HCT116 (cell line): ENCODE results near the gene VARS1. TPM values are rescaled to one million over a fixed set of nuclear protein-coding genes. Genes with fewer than 3 reads are reported as not detected.
A peak's percentile ranks its signal among the peaks of the same experiment; 100 is the strongest.

Experiments used
- ATAC-seq: fragments of 200-7000 bp; cut with Tn5 transposase; 2 replicates; pipeline ENCODE4 v1.9.1; 2020; ENCODE audit warnings: mild to moderate bottlenecking, moderate library complexity
- BruUV-seq: library from RNA; stranded (reverse); fragments of 400-500 nt; replicated peaks from 2 replicates; lab custom pipeline; 2021; lab: Mats Ljungman, UMichigan
- CTCF ChIA-PET: fragments of 300-600 bp; sonication (Branson Sonifier 250); formaldehyde crosslinking; loops from one replicate; lab custom pipeline; 2021; ENCODE audit warnings: antibody characterized with exemption; lab: Charles Lee
- POLR2A ChIA-PET: fragments of 300-600, 350-600 bp; sonication (Branson Sonifier 250); formaldehyde crosslinking; loops from one replicate; lab custom pipeline; 2021; ENCODE audit warnings: antibody characterized with exemption; lab: Charles Lee
- RAD21 ChIA-PET, 2 experiments: fragments of 300-600 bp; sonication (Branson Sonifier 250); formaldehyde crosslinking; loops; one replicate each; lab custom pipeline; 2023; ENCODE audit warnings: low total read pairs in 2 of 2; ENCODE audit not compliant: uncharacterized antibody in 2 of 2, unreplicated experiment in 2 of 2, low non-redundant PET in 1 of 2; lab: Charles Lee
- DNase-seq: peaks from one replicate; pipeline ENCODE4 v3.0.0-alpha.2; 2010; ENCODE audit warnings: low read depth, low spot score
- H2AFZ ChIP-seq: fragments of 200-600 bp; shearing (Covaris generic), sonication (generic); 2 replicates; pipeline ENCODE4 v1.6.1; 2017; ENCODE audit warnings: low read depth, mixed run types, mixed read lengths, antibody characterized with exemption, low read length; ENCODE audit not compliant: poor library complexity, severe bottlenecking
- H3K27ac ChIP-seq: 2 replicates; pipeline ENCODE4 v1.5.1; 2012; ENCODE audit warnings: low read depth, low read length
- H3K27me3 ChIP-seq: fragments of 200-600 bp; sonication (generic); 2 replicates; pipeline ENCODE4 v1.6.1; 2016; ENCODE audit warnings: mixed run types, low read length, mixed read lengths; ENCODE audit not compliant: insufficient read depth
- H3K36me3 ChIP-seq, 2 experiments: fragments of 200-500 bp in 1 of 2; fragments of 200-600 bp in 1 of 2; sonication (Bioruptor generic) in 1 of 2; sonication (generic) in 1 of 2; 2 replicates each; pipeline versions ENCODE4 v1.5.1 to v1.6.1; 2014 to 2016; ENCODE audit warnings: low read length in 2 of 2, inconsistent platforms in 1 of 2, mixed read lengths in 1 of 2, mixed run types in 1 of 2; ENCODE audit not compliant: insufficient read depth in 2 of 2, control insufficient read depth in 1 of 2
- H3K4me1 ChIP-seq, 2 experiments: fragments of 200-600 bp in 1 of 2; sonication (generic) in 1 of 2; 2 replicates each; pipeline versions ENCODE4 v1.5.1 to v1.6.1; 2012 to 2017; ENCODE audit warnings: low read length in 2 of 2, inconsistent platforms in 1 of 2, mild to moderate bottlenecking in 1 of 2, mixed read lengths in 1 of 2, mixed run types in 1 of 2, moderate library complexity in 1 of 2; ENCODE audit not compliant: insufficient read depth in 2 of 2, control insufficient read depth in 1 of 2
- H3K4me2 ChIP-seq: fragments of 200-600 bp; sonication (generic); 2 replicates; pipeline ENCODE4 v1.6.1; 2017; ENCODE audit warnings: mixed run types, low read length, mixed read lengths
- H3K4me3 ChIP-seq, 2 experiments: fragments of 200-600 bp in 1 of 2; sonication (generic) in 1 of 2; replicated peaks in 1 of 2; 2 replicates each; pipeline ENCODE4 v1.5.1; 2011 to 2016; ENCODE audit warnings: low read length in 2 of 2, control low read depth in 1 of 2, low read depth in 1 of 2, mild to moderate bottlenecking in 1 of 2, mixed read lengths in 1 of 2, mixed run types in 1 of 2
- H3K79me2 ChIP-seq: fragments of 200-600 bp; sonication (generic); 2 replicates; pipeline ENCODE4 v1.6.1; 2017; ENCODE audit warnings: mild to moderate bottlenecking, mixed run types, low read length, moderate library complexity, mixed read lengths; ENCODE audit not compliant: insufficient read depth
- H3K9ac ChIP-seq: fragments of 200-600 bp; sonication (generic); 2 replicates; pipeline ENCODE4 v1.6.1; 2016; ENCODE audit warnings: low read length, mixed read lengths
- H3K9me2 ChIP-seq: fragments of 200-600 bp; sonication (generic), shearing (Covaris generic); 2 replicates; pipeline ENCODE4 v1.6.1; 2017; ENCODE audit warnings: mixed run types, mild to moderate bottlenecking, moderate library complexity; ENCODE audit not compliant: insufficient read depth
- H3K9me3 ChIP-seq, 2 experiments: fragments of 200-500 bp in 1 of 2; fragments of 200-600 bp in 1 of 2; sonication (Bioruptor generic) in 1 of 2; sonication (generic) in 1 of 2; 2 replicates each; pipeline ENCODE4 v1.6.1; 2014 to 2017; ENCODE audit warnings: low read length in 2 of 2, mixed read lengths in 2 of 2, inconsistent platforms in 1 of 2, low read depth in 1 of 2, mild to moderate bottlenecking in 1 of 2, mixed run types in 1 of 2, moderate library complexity in 1 of 2; ENCODE audit not compliant: control insufficient read depth in 1 of 2, insufficient read depth in 1 of 2
- H4K20me1 ChIP-seq: fragments of 200-600 bp; sonication (generic), shearing (Covaris generic); 2 replicates; pipeline ENCODE4 v1.6.1; 2017; ENCODE audit warnings: mixed run types, mild to moderate bottlenecking, moderate library complexity; ENCODE audit not compliant: insufficient read depth
- CTCF ChIP-seq, 3 experiments: fragments of 200-600 bp in 1 of 3; sonication (generic) in 1 of 3; IDR thresholded peaks in 2 of 3; conservative IDR thresholded peaks in 1 of 3; 2 replicates each; pipeline ENCODE4 v1.5.1; 2012 to 2017; ENCODE audit warnings: low read depth in 2 of 3, low read length in 2 of 3, antibody characterized with exemption in 1 of 3, borderline replicate concordance in 1 of 3, control low read depth in 1 of 3, mild to moderate bottlenecking in 1 of 3, mixed read lengths in 1 of 3, mixed run types in 1 of 3, moderate library complexity in 1 of 3; ENCODE audit not compliant: insufficient read depth in 1 of 3
- POLR2A ChIP-seq: IDR thresholded peaks from 2 replicates; pipeline ENCODE4 v1.7.0; 2011; ENCODE audit warnings: borderline replicate concordance; ENCODE audit not compliant: insufficient read depth, insufficient read length; ENCODE audit errors: extremely low read depth
- POLR2AphosphoS5 ChIP-seq: IDR thresholded peaks from 2 replicates; pipeline ENCODE4 v1.6.1; 2011; ENCODE audit warnings: mild to moderate bottlenecking, low read depth, low read length, moderate library complexity
- RAD21 ChIP-seq: IDR thresholded peaks from 2 replicates; pipeline ENCODE4 v1.6.1; 2012; ENCODE audit warnings: low read depth, mild to moderate bottlenecking
- REST ChIP-seq: IDR thresholded peaks from 2 replicates; pipeline ENCODE4 v1.6.1; 2012; ENCODE audit warnings: low read depth
- intact Hi-C: fragments of 100-400 bp; cut with micrococcal nuclease; formaldehyde crosslinking; loops from 2 replicates; pipeline ENCODE4 v1.10.0; 2022
- total RNA-seq: library from RNA; stranded (reverse); gene quantifications from one replicate; pipeline ENCODE4 v1.2.1, GENCODE V29; 2021; ENCODE audit not compliant: unreplicated experiment

Gene VARS1
- total RNA-seq, 1 experiment from 2014 or later, result 254 TPM

GRCh38 chr6:31775184-31775583 is 20.4 kb downstream of the VARS1 start:
- H3K4me1 ChIP-seq, result peaks cover 44 to 67% of the 10 kb centered on the region in 2 experiments
- ChIA-PET POLR2A (interaction anchor here (0.8 to 4.8 kb wide), 8 partner anchors 9 to 87 kb away, joined by 3 to 47 read pairs (median 4); partner anchors contain the start of genes HSPA1B and NEU1), CTCF (interaction anchor here (0.6 to 1.4 kb wide), 5 partner anchors 16 to 88 kb away, joined by 3 to 11 read pairs (median 3); partner anchors contain the start of gene NEU1), RAD21 (interaction anchor here in 1 of 2 experiments (0.7 to 1.1 kb wide), 3 partner anchors 18 to 40 kb away, joined by 3 to 5 read pairs (median 4); no protein-coding TSS in a partner anchor)
- BruUV-seq, result no TSS peak
- peaks cover 0 to 14% of the 10 kb centered on the region in 2 experiments; a peak in 1 of 4 replicates for H3K36me3 ChIP-seq
- H2AFZ ChIP-seq, result no peak overlapping the region
- ATAC-seq (peak; percentile 61), DNase-seq (no peak)
- peak overlapping the region; percentile 79 for H3K27ac ChIP-seq
- peak overlapping the region; percentile 64 for H3K9ac ChIP-seq
- peak overlapping the region; percentile 79 for H3K4me2 ChIP-seq
- intact Hi-C loops, result no loop called here
- H4K20me1 ChIP-seq, result no peaks in the 10 kb centered on the region
- 0 out of 6 replicates have a peak, but pooled peaks of 2 of the 3 experiments have one; percentile 5 to 24 for TF ChIP-seq CTCF (IDR thresholded peaks at IDR 0.05 in 2 of 3, conservative IDR thresholded peaks at IDR 0.05 in 1 of 3; ENCODE audit: borderline replicate concordance in 1 of 3, insufficient read depth in 1 of 3, low read depth in 2 of 3, low read length in 2 of 3)
- TF ChIP-seq RAD21, result no peak
- TF ChIP-seq POLR2AphosphoS5, result peak; percentile 44
- no peaks in the 10 kb centered on the region for H3K27me3 ChIP-seq
- H3K9me3 ChIP-seq, result no peaks in the 10 kb centered on the region
- no peaks in the 10 kb centered on the region for H3K79me2 ChIP-seq
- H3K9me2 ChIP-seq, result no peaks in the 10 kb centered on the region
- H3K4me3 ChIP-seq, result peak overlapping the region in 1 of 2 experiments; percentile 19; a peak in 3 of 4 replicates

DNA sequence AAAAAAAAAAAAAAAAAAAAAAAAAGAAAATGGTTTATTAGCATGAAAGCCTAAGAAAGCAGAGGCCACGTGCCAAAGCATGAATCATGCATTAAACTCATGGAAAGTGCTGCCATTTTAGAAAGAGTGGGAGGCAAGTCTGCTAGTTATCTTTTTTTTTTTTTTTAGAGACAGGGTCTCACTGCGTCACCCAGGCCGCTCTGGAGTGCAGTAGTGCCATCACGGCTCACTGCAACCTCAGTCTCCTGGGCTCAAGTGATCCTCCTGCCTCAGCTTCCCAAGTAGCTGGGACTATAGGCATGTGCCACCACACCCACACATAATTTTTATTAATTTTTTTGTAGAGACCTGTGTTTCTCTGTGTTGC is 23.6 kb downstream of the VARS1 start:
- Histone ChIP-seq H3K9me3 (no peaks in the 10 kb centered on the region), H3K4me3 (no peak overlapping the region), H2AFZ (no peak overlapping the region), H3K27ac (no peak overlapping the region), H3K36me3 (no peaks in the 10 kb centered on the region), H3K4me2 (no peak overlapping the region), H3K79me2 (no peaks in the 10 kb centered on the region), H3K9me2 (no peaks in the 10 kb centered on the region), H3K27me3 (no peaks in the 10 kb centered on the region), H4K20me1 (no peaks in the 10 kb centered on the region), H3K4me1 (peaks cover 36 to 59% of the 10 kb centered on the region in 2 experiments), H3K9ac (no peak overlapping the region)
- TF ChIP-seq POLR2A, result no peak
- TF ChIP-seq REST, result no peak
- no TSS peak for BruUV-seq
- POLR2A ChIA-PET, result interaction anchor here (0.7 to 4.8 kb wide), 3 partner anchors 25 to 58 kb away, joined by 4 to 47 read pairs (median 7); partner anchors contain the start of gene HSPA1B
- CTCF ChIA-PET, result interaction anchor here (0.6 to 2.0 kb wide), 3 partner anchors 20 to 813 kb away, joined by 3 to 7 read pairs (median 3); no protein-coding TSS in a partner anchor
- no peak for DNase-seq
- RAD21 ChIA-PET, result interaction anchor here in 1 of 2 experiments (0.6 to 1.4 kb wide), 3 partner anchors 58 to 180 kb away, joined by 3 to 5 read pairs (median 3); no protein-coding TSS in a partner anchor
- ATAC-seq, result no peak
- intact Hi-C loops, result loop anchor here (1.0 to 5.0 kb wide), 3 partner anchors 55 to 1025 kb away; partner anchors contain the start of gene HSPA1B
